Common myeloid progenitor, CD34-positive (primary cell): ENCODE data around the gene EFNA1.

Source experiments
- CTCF ChIA-PET: fragments of 350-600 bp; sonication (Branson Sonifier 250); formaldehyde crosslinking; loops from one replicate; lab custom pipeline; 2021; ENCODE audit warnings: antibody characterized with exemption; lab: Charles Lee
- POLR2A ChIA-PET: fragments of 350-600 bp; sonication (Branson Sonifier 250); formaldehyde crosslinking; loops from one replicate; lab custom pipeline; 2021; ENCODE audit warnings: antibody characterized with exemption; lab: Charles Lee
- DNase-seq, 3 donors: peaks; one replicate each; pipeline versions ENCODE4 v3.0.0 to v3.0.0-alpha.2; 2013
- H3K27ac ChIP-seq, 2 experiments: 1 replicate in 1 of 2; 2 replicates in 1 of 2; pipeline ENCODE4 v1.7.0; 2013; ENCODE audit warnings: inconsistent platforms in 2 of 2, low read length in 2 of 2, mild to moderate bottlenecking in 2 of 2, low read depth in 1 of 2, moderate library complexity in 1 of 2; ENCODE audit not compliant: severe bottlenecking in 2 of 2, insufficient read depth in 1 of 2, poor library complexity in 1 of 2
- H3K27me3 ChIP-seq, 5 experiments: replicated peaks in 2 of 5; 1 replicate in 3 of 5; 2 replicates in 2 of 5; pipeline versions ENCODE4 v1.6.1 to v1.7.0; 2013; ENCODE audit warnings: low read length in 4 of 5, mild to moderate bottlenecking in 2 of 5, moderate library complexity in 2 of 5, inconsistent platforms in 1 of 5; ENCODE audit not compliant: insufficient read depth in 5 of 5, control insufficient read depth in 4 of 5
- H3K36me3 ChIP-seq, 4 experiments: 1 replicate in 2 of 4; 2 replicates in 2 of 4; pipeline versions ENCODE4 v1.6.1 to v1.7.0; 2013; ENCODE audit warnings: low read length in 3 of 4, control low read depth in 1 of 4, mild to moderate bottlenecking in 1 of 4; ENCODE audit not compliant: control insufficient read depth in 4 of 4, insufficient read depth in 4 of 4
- H3K4me1 ChIP-seq, 4 experiments: 1 replicate in 3 of 4; 2 replicates in 1 of 4; pipeline versions ENCODE4 v1.6.1 to v1.7.1; 2013; ENCODE audit warnings: low read length in 3 of 4, mild to moderate bottlenecking in 3 of 4, control low read depth in 1 of 4, inconsistent platforms in 1 of 4, moderate library complexity in 1 of 4; ENCODE audit not compliant: control insufficient read depth in 4 of 4, insufficient read depth in 4 of 4; ENCODE audit errors: control extremely low read depth in 1 of 4
- H3K4me3 ChIP-seq, 7 experiments: 1 replicate in 4 of 7; 2 replicates in 3 of 7; pipeline versions ENCODE4 v1.5.1 to v1.7.0; 2013; ENCODE audit warnings: mild to moderate bottlenecking in 7 of 7, low read length in 6 of 7, moderate library complexity in 6 of 7, inconsistent platforms in 2 of 7, low read depth in 2 of 7, control low read depth in 1 of 7; ENCODE audit not compliant: insufficient read depth in 4 of 7, control insufficient read depth in 1 of 7; ENCODE audit errors: extremely low read depth in 1 of 7
- H3K9me3 ChIP-seq, 5 experiments: 1 replicate in 4 of 5; 2 replicates in 1 of 5; pipeline versions ENCODE4 v1.6.1 to v1.7.1; 2013; ENCODE audit warnings: low read length in 4 of 5, mild to moderate bottlenecking in 2 of 5, inconsistent platforms in 1 of 5, low read depth in 1 of 5, moderate library complexity in 1 of 5; ENCODE audit not compliant: control insufficient read depth in 4 of 5, insufficient read depth in 2 of 5; ENCODE audit errors: control extremely low read depth in 1 of 5
- WGBS: methylation state at CpG from one replicate; pipeline ENCODE4 v1.1.5; 2013; ENCODE audit not compliant: insufficient coverage; 5-methylcytosine and 5-hydroxymethylcytosine counted together

Gene EFNA1

GRCh38 chr1:155085504-155086127 is 42.1 kb upstream of the EFNA1 start:
- H3K4me1 ChIP-seq, result peaks cover 3 to 60% (median 55%) of the 10 kb centered on the region in 4 experiments
- 0% methylated on average over 20 of the region's 32 CpGs for WGBS
- no peaks in the 10 kb centered on the region for H3K9me3 ChIP-seq
- ChIA-PET CTCF (interaction anchor here (0.8 to 5.5 kb wide), 26 partner anchors 10 to 141 kb away, joined by 3 to 168 read pairs (median 7); partner anchors contain the start of genes ADAM15, EFNA4, KRTCAP2 and SLC50A1), POLR2A (interaction anchor here (2.0 to 2.1 kb wide), 2 partner anchors 22 to 87 kb away, joined by 5 to 10 read pairs; partner anchors contain the start of genes EFNA4 and KRTCAP2)
- peak in 2 of 3 donors; percentile 72 to 77 for DNase-seq
- H3K27me3 ChIP-seq, result peaks cover 0 to 35% (median 22%) of the 10 kb centered on the region in 5 experiments
- H3K36me3 ChIP-seq, result no peaks in the 10 kb centered on the region
- H3K27ac ChIP-seq, result peak overlapping the region; percentile 46 to 71
- H3K4me3 ChIP-seq, result peak overlapping the region; percentile 72 to 92 (median 83)

GRCh38 chr1:155086128-155086741 is 41.4 kb upstream of the EFNA1 start:
- 10% methylated on average over 21 of the region's 24 CpGs for WGBS
- H3K4me3 ChIP-seq, result peak overlapping the region in 5 of 7 experiments; percentile 35 to 92 (median 82)
- ChIA-PET POLR2A (interaction anchor here (2.1 kb wide), 1 partner anchor 87 kb away, joined by 5 read pairs; the partner anchor contains the start of gene KRTCAP2), CTCF (interaction anchor here (0.7 to 5.5 kb wide), 18 partner anchors 9 to 91 kb away, joined by 3 to 168 read pairs (median 12); partner anchors contain the start of genes ADAM15, EFNA4, KRTCAP2 and SLC50A1)
- no peaks in the 10 kb centered on the region for H3K9me3 ChIP-seq
- H3K4me1 ChIP-seq, result peaks cover 2 to 54% (median 51%) of the 10 kb centered on the region in 4 experiments
- H3K27me3 ChIP-seq, result peaks cover 0 to 29% (median 18%) of the 10 kb centered on the region in 5 experiments
- no peak overlapping the region for H3K27ac ChIP-seq
- H3K36me3 ChIP-seq, result no peaks in the 10 kb centered on the region
- DNase-seq, result peak in 2 of 3 donors; percentile 80

DNA sequence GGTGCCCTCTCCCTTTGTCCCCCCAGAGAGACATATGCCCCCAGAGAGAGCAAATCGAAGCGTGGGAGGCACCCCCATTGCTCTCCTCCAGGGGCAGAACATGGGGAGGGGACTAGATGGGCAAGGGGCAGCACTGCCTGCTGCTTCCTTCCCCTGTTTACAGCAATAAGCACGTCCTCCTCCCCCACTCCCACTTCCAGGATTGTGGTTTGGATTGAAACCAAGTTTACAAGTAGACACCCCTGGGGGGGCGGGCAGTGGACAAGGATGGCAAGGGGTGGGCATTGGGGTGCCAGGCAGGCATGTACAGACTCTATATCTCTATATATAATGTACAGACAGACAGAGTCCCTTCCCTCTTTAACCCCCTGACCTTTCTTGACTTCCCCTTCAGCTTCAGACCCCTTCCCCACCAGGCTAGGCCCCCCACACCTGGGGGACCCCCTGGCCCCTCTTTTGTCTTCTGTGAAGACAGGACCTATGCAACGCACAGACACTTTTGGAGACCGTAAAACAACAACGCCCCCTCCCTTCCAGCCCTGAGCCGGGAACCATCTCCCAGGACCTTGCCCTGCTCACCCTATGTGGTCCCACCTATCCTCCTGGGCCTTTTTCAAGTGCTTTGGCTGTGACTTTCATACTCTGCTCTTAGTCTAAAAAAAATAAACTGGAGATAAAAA is 40.7 kb upstream of the EFNA1 start:
- WGBS, result 62% methylated on average over 4 of the region's 8 CpGs
- Histone ChIP-seq H3K9me3 (no peaks in the 10 kb centered on the region), H3K27me3 (peaks cover 0 to 21% (median 14%) of the 10 kb centered on the region in 5 experiments), H3K36me3 (no peaks in the 10 kb centered on the region), H3K27ac (no peak overlapping the region), H3K4me1 (peaks cover 0 to 52% (median 48%) of the 10 kb centered on the region in 4 experiments), H3K4me3 (peak overlapping the region in 2 of 7 experiments; percentile 17 to 83)
- CTCF ChIA-PET, result interaction anchor here (0.7 to 5.5 kb wide), 12 partner anchors 9 to 86 kb away, joined by 3 to 168 read pairs (median 12); partner anchors contain the start of genes ADAM15, EFNA4, KRTCAP2 and SLC50A1
- POLR2A ChIA-PET, result interaction anchor here (2.1 kb wide), 1 partner anchor 86 kb away, joined by 5 read pairs; the partner anchor contains the start of gene KRTCAP2
- peak in 1 of 3 donors; percentile 28 for DNase-seq

- H3K4me3 ChIP-seq, result no peak overlapping the region
- 34% methylated on average over 28 of the region's 29 CpGs for WGBS
- H3K36me3 ChIP-seq, result no peaks in the 10 kb centered on the region
- peak; percentile 79 to 85 (median 80) for DNase-seq
- ChIA-PET POLR2A (interaction anchor here (0.6 to 1.1 kb wide), 2 partner anchors 21 to 37 kb away, joined by 4 read pairs; no protein-coding TSS in a partner anchor), CTCF (interaction anchor here (0.6 to 6.8 kb wide), 30 partner anchors 9 to 160 kb away, joined by 3 to 258 read pairs (median 5); partner anchors contain the start of genes EFNA1, EFNA4, KRTCAP2 and SLC50A1)
- H3K27me3 ChIP-seq, result no peaks in the 10 kb centered on the region
- no peak overlapping the region for H3K27ac ChIP-seq
- peaks cover 0 to 28% (median 26%) of the 10 kb centered on the region in 4 experiments for H3K4me1 ChIP-seq
- H3K9me3 ChIP-seq, result no peaks in the 10 kb centered on the region
Measured at GRCh38 chr1:155091071-155092051, 36.3 kb upstream of the EFNA1 start.

- Histone ChIP-seq H3K4me3 (no peak overlapping the region), H3K9me3 (no peaks in the 10 kb centered on the region), H3K4me1 (peaks cover 0 to 20% (median 18%) of the 10 kb centered on the region in 4 experiments), H3K36me3 (no peaks in the 10 kb centered on the region), H3K27ac (no peak overlapping the region), H3K27me3 (no peaks in the 10 kb centered on the region)
- no peak for DNase-seq
- CTCF ChIA-PET, result interaction anchor here (0.9 to 6.8 kb wide), 26 partner anchors 9 to 159 kb away, joined by 3 to 258 read pairs (median 5); partner anchors contain the start of genes EFNA1, EFNA4, KRTCAP2 and SLC50A1
- WGBS, result 97% methylated on average over 6 of the region's 6 CpGs
- POLR2A ChIA-PET, result interaction anchor here (1.1 kb wide), 1 partner anchor 36 kb away, joined by 4 read pairs; no protein-coding TSS in a partner anchor
Measured at GRCh38 chr1:155092131-155092530, 35.5 kb upstream of the EFNA1 start.
